Measurements from ENCODE around the gene HLA-DMA.
A peak's percentile ranks its signal among the peaks of the same experiment; 100 is the strongest.

Gene HLA-DMA

GRCh38 chr6:32974541-32975308 is 21.8 kb upstream of the HLA-DMA start:
- no peak for DNase-seq (ENCODE audit: low read depth)

GRCh38 chr6:32974016-32974333 is 21.1 kb upstream of the HLA-DMA start:
- no peak for DNase-seq (ENCODE audit: low read depth)

- DNase-seq (ENCODE audit: low read depth) = no peak
These were observed 20.5 kb upstream of the HLA-DMA start for GRCh38 chr6:32973144-32974015.

- DNase-seq (ENCODE audit: low read depth) = no peak
These were observed 19.7 kb upstream of the HLA-DMA start for GRCh38 chr6:32972353-32973143.

GRCh38 chr6:32971581-32972352 is 18.9 kb upstream of the HLA-DMA start:
- peak; percentile 99 for DNase-seq (ENCODE audit: low read depth)

- DNase-seq (ENCODE audit: low read depth) = no peak
These were observed 18.3 kb upstream of the HLA-DMA start for GRCh38 chr6:32971242-32971580.

- DNase-seq (ENCODE audit: low read depth) = peak; percentile 82
These were observed 17.7 kb upstream of the HLA-DMA start for GRCh38 chr6:32970413-32971241.

- DNase-seq (ENCODE audit: low read depth) = peak; percentile 73
These were observed 17.0 kb upstream of the HLA-DMA start for GRCh38 chr6:32969685-32970412.

- DNase-seq (ENCODE audit: low read depth) = peak; percentile 73
These were observed 16.2 kb upstream of the HLA-DMA start for GRCh38 chr6:32968867-32969684.

GRCh38 chr6:32968093-32968866 is 15.4 kb upstream of the HLA-DMA start, which contains the start of gene BRD2:
Gene BRD2, plus strand, starts transcription at chr6:32968594. Its CDS starts 4,305 bp downstream, at chr6:32972899.
- peak; percentile 95 for DNase-seq (ENCODE audit: low read depth)

GRCh38 chr6:32967151-32968091 is 14.5 kb upstream of the HLA-DMA start:
- DNase-seq (ENCODE audit: low read depth) = no peak

GRCh38 chr6:32964776-32965175 is 11.9 kb upstream of the HLA-DMA start:
- no peak for DNase-seq (ENCODE audit: low read depth)

- DNase-seq (ENCODE audit: low read depth) = no peak
These were observed 11.0 kb upstream of the HLA-DMA start for GRCh38 chr6:32963866-32964265.

GRCh38 chr6:32962213-32962826 is 9.4 kb upstream of the HLA-DMA start:
- no peak for DNase-seq (ENCODE audit: low read depth)

- DNase-seq (ENCODE audit: low read depth) = no peak
These were observed 7.7 kb upstream of the HLA-DMA start for GRCh38 chr6:32960563-32960962.

GRCh38 chr6:32956176-32956575 is 3.3 kb upstream of the HLA-DMA start:
- no peak for DNase-seq (ENCODE audit: low read depth)

Measured in activated T-cell treated with anti-CD3 and anti-CD28 coated beads for 24 hours (primary cell).